Measurements from ENCODE around the gene KCNH8.

DNA sequence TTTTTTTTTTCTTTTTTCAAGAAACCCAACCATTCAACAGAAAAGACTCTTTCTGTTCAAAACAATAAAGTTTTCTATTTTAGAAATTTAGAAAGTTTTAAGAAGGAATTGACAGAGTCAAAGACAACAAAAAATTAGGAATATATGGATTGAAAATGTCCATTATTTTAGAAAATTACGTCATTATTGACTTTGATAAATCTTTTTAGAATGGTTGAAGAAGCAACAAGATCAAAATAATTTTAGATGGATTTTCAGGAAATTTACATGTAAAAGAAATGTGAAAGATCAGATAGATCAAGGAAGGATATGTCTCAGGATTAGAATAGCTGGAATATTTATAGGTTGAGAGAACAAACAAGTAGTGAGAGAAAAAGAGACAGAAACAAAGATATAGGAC lies 8.4 kb upstream of the KCNH8 start:
- TF ChIP-seq, protein P1, sequence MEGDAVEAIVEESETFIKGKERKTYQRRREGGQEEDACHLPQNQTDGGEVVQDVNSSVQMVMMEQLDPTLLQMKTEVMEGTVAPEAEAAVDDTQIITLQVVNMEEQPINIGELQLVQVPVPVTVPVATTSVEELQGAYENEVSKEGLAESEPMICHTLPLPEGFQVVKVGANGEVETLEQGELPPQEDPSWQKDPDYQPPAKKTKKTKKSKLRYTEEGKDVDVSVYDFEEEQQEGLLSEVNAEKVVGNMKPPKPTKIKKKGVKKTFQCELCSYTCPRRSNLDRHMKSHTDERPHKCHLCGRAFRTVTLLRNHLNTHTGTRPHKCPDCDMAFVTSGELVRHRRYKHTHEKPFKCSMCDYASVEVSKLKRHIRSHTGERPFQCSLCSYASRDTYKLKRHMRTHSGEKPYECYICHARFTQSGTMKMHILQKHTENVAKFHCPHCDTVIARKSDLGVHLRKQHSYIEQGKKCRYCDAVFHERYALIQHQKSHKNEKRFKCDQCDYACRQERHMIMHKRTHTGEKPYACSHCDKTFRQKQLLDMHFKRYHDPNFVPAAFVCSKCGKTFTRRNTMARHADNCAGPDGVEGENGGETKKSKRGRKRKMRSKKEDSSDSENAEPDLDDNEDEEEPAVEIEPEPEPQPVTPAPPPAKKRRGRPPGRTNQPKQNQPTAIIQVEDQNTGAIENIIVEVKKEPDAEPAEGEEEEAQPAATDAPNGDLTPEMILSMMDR (IDR thresholded peaks at IDR 0.05; ENCODE audit: low read depth, low read length) = no peak
- TF ChIP-seq POLR2A (IDR thresholded peaks at IDR 0.05; ENCODE audit: extremely low read depth, insufficient read length) (no peak), MYC (IDR thresholded peaks at IDR 0.05; ENCODE audit: low read depth, low read length) (no peak)
- TF ChIP-seq, protein P2, sequence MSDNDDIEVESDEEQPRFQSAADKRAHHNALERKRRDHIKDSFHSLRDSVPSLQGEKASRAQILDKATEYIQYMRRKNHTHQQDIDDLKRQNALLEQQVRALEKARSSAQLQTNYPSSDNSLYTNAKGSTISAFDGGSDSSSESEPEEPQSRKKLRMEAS (IDR thresholded peaks at IDR 0.05; ENCODE audit: low read depth, low read length) = no peak
